ENCODE data around the gene SMCR8. TPM values are rescaled to one million over a fixed set of nuclear protein-coding genes. Genes with fewer than 3 reads are reported as not detected.

The SMCR8 gene
- total and polyA plus RNA-seq, 2 of the 4 experiments (the other 2 are of a cell fraction), result 7.1 to 10.9 TPM

- CTCF ChIA-PET, result no interaction called here
- peaks cover 13% of the 10 kb centered on the region for H3K4me1 ChIP-seq (ENCODE audit: control insufficient read depth, insufficient read depth, low read length)
Observed at GRCh38 chr17:18267366-18267765, 47.7 kb upstream of the SMCR8 start.

More at GRCh38 chr17:18267366-18267765, 47.7 kb upstream of the SMCR8 start:
- Histone ChIP-seq H3K9ac (ENCODE audit: low read depth, low read length) (no peak overlapping the region), H3K4ac (ENCODE audit: low read depth, low read length) (no peak overlapping the region), H4K91ac (ENCODE audit: insufficient read depth, low read depth, low read length) (no peak overlapping the region), H3K4me2 (ENCODE audit: low read depth, low read length) (no peak overlapping the region), H3K14ac (replicated peaks; ENCODE audit: low read depth, low read length) (0 out of 2 replicates have a peak overlapping the region, but pooled peaks have one; percentile 44), H2BK5ac (ENCODE audit: low read depth, low read length, poor library complexity, severe bottlenecking) (no peak overlapping the region), H3K79me1 (ENCODE audit: low read depth in 1 of 2, low read length in 2 of 2) (peaks cover 3 to 44% of the 10 kb centered on the region in 2 experiments; a peak in 3 of 4 replicates), H3K27me3 (ENCODE audit: control insufficient read depth, insufficient read depth, low read length) (no peaks in the 10 kb centered on the region), H3K36me3 (ENCODE audit: control insufficient read depth, insufficient read depth, low read length) (peaks cover 26% of the 10 kb centered on the region), H2AK9ac (replicated peaks; ENCODE audit: low read depth, low read length, poor library complexity) (peak overlapping the region; percentile 86), H2BK15ac (ENCODE audit: low read depth, low read length) (no peak overlapping the region), H2AK5ac (ENCODE audit: low read depth, low read length) (peak overlapping the region; percentile 18; the same call in 1 of the 2 replicates), H3K4me3 (ENCODE audit: insufficient read depth, low read depth, low read length) (no peak overlapping the region), H2AFZ (replicated peaks; ENCODE audit: low read length, poor library complexity) (no peak overlapping the region), H4K5ac (ENCODE audit: low read depth, low read length) (no peak overlapping the region), H2BK120ac (ENCODE audit: low read depth, low read length) (no peak overlapping the region), H2BK20ac (ENCODE audit: low read depth, low read length) (no peak overlapping the region), H3K18ac (ENCODE audit: low read depth, low read length) (no peak overlapping the region), H3K9me3 (ENCODE audit: control insufficient read depth, insufficient read depth, low read length) (no peaks in the 10 kb centered on the region), H4K20me1 (ENCODE audit: insufficient read depth, low read length) (0 out of 2 replicates have a peak, but pooled peaks cover 3% of the 10 kb centered on the region), H3K27ac (ENCODE audit: insufficient read depth, low read length) (no peak overlapping the region), H4K8ac (ENCODE audit: low read depth in 2 of 2, low read length in 2 of 2) (no peak overlapping the region; a peak in 1 of 4 replicates), H3K9me1 (ENCODE audit: insufficient read depth, low read length) (peaks cover 22% of the 10 kb centered on the region), H3K56ac (ENCODE audit: extremely low read depth, insufficient read depth, low read length) (no peak overlapping the region), H3K23ac (ENCODE audit: low read depth, low read length) (no peak overlapping the region)
- POLR2A ChIA-PET (ENCODE audit: unreplicated experiment), result no interaction called here
- intact Hi-C loops (cut with micrococcal nuclease), result no loop called here
- dilution Hi-C loops (cut with HindIII; ENCODE audit: low sequenced_read_pairs, unreplicated experiment), result no loop called here
- no peak for ATAC-seq (ENCODE audit: low read depth)
- TF ChIP-seq FOS (IDR thresholded peaks at IDR 0.05; ENCODE audit: low read depth, low read length) (no peak), RCOR1 (IDR thresholded peaks at IDR 0.05; ENCODE audit: insufficient replicate concordance, low read length) (no peak), CEBPB (IDR thresholded peaks at IDR 0.05; ENCODE audit: low read depth, low read length) (no peak)
- TF ChIP-seq, protein P1, sequence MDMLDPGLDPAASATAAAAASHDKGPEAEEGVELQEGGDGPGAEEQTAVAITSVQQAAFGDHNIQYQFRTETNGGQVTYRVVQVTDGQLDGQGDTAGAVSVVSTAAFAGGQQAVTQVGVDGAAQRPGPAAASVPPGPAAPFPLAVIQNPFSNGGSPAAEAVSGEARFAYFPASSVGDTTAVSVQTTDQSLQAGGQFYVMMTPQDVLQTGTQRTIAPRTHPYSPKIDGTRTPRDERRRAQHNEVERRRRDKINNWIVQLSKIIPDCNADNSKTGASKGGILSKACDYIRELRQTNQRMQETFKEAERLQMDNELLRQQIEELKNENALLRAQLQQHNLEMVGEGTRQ (IDR thresholded peaks at IDR 0.05; ENCODE audit: low read depth, low read length), result no peak
- no CpG with 5 or more reads among the region's 10 CpGs for WGBS, 2 experiments (ENCODE audit: extremely low coverage in 2 of 2, insufficient read length in 1 of 2)
- BruUV-seq (replicated peaks), result no TSS peak
- no peak for DNase-seq
- in situ Hi-C loops (cut with MboI; ENCODE audit: low sequenced_read_pairs), result no loop called here

Data from IMR-90 (cell line).